Neural cell (in vitro differentiated cells): ENCODE results near the gene USP28. TPM values are rescaled to one million over a fixed set of nuclear protein-coding genes. Genes with fewer than 3 reads are reported as not detected.

Experiments used
- H2AFZ ChIP-seq: fragments of 200-600, 300-800 bp; sonication (generic), shearing (Covaris generic); 2 replicates; pipeline ENCODE4 v1.6.0; 2014; ENCODE audit warnings: low read depth, mild to moderate bottlenecking, antibody characterized with exemption, low read length, moderate library complexity
- H3F3A ChIP-seq: fragments of 200-600 bp; shearing (Covaris generic); 2 replicates; pipeline ENCODE4 v1.6.1; 2016; ENCODE audit warnings: mild to moderate bottlenecking, moderate library complexity, mixed read lengths, antibody characterized with exemption, low read length; ENCODE audit not compliant: insufficient read depth, poor library complexity, severe bottlenecking
- H3K27ac ChIP-seq: fragments of 200-600, 300-800 bp; sonication (generic), shearing (Covaris generic); 2 replicates; pipeline ENCODE4 v1.5.1; 2014; ENCODE audit warnings: mild to moderate bottlenecking, low read length, moderate library complexity
- H3K27me3 ChIP-seq: fragments of 300-800, 200-600 bp; sonication (generic), shearing (Covaris generic); 2 replicates; pipeline ENCODE4 v1.6.0; 2014; ENCODE audit warnings: mild to moderate bottlenecking, low read depth, low read length, moderate library complexity; ENCODE audit not compliant: insufficient read depth
- H3K36me3 ChIP-seq: fragments of 300-800, 200-600 bp; sonication (generic), shearing (Covaris generic); 2 replicates; pipeline ENCODE4 v1.5.1; 2014; ENCODE audit warnings: mild to moderate bottlenecking, antibody characterized with exemption, low read length, moderate library complexity; ENCODE audit not compliant: insufficient read depth
- H3K4me2 ChIP-seq: fragments of 300-800, 200-600 bp; sonication (generic), shearing (Covaris generic); 2 replicates; pipeline ENCODE4 v1.6.0; 2014; ENCODE audit warnings: mild to moderate bottlenecking, low read length
- H3K4me3 ChIP-seq: fragments of 300-800, 200-600 bp; sonication (generic), shearing (Covaris generic); 2 replicates; pipeline ENCODE4 v1.5.1; 2014; ENCODE audit warnings: mild to moderate bottlenecking, low read length, moderate library complexity
- H3K79me2 ChIP-seq: fragments of 200-600 bp; shearing (Covaris generic); replicated peaks from 2 replicates; pipeline ENCODE4 v1.6.0; 2014; ENCODE audit warnings: mild to moderate bottlenecking, low read length, moderate library complexity; ENCODE audit not compliant: insufficient read depth
- H3K9ac ChIP-seq: fragments of 300-800, 200-600 bp; sonication (generic), shearing (Covaris generic); 2 replicates; pipeline ENCODE4 v1.6.1; 2016; ENCODE audit warnings: mild to moderate bottlenecking, low read length, mixed read lengths
- H3K9me2 ChIP-seq: fragments of 200-600 bp; shearing (Covaris generic); 2 replicates; pipeline ENCODE4 v1.6.1; 2016; ENCODE audit warnings: mild to moderate bottlenecking, low read length, mixed read lengths; ENCODE audit not compliant: insufficient read depth
- H3K9me3 ChIP-seq: fragments of 200-600, 300-800 bp; sonication (generic), shearing (Covaris generic); 2 replicates; pipeline ENCODE4 v1.6.1; 2016; ENCODE audit warnings: mild to moderate bottlenecking, mixed run types, low read length, moderate library complexity, mixed read lengths
- H4K20me1 ChIP-seq: fragments of 200-600 bp; shearing (Covaris generic); 2 replicates; pipeline ENCODE4 v1.6.1; 2016; ENCODE audit warnings: mild to moderate bottlenecking, mixed run types; ENCODE audit not compliant: insufficient read depth
- EP300 ChIP-seq: fragments of 450-650 bp; conservative IDR thresholded peaks from 2 replicates; pipeline ENCODE4 v1.6.1; 2014; ENCODE audit warnings: antibody characterized with exemption, mild to moderate bottlenecking, moderate library complexity; ENCODE audit not compliant: poor library complexity, severe bottlenecking
- EZH2 ChIP-seq: fragments of 200-600, 300-800 bp; shearing (Covaris generic), sonication (generic); IDR thresholded peaks from 2 replicates; pipeline ENCODE4 v1.6.1; 2014; ENCODE audit warnings: antibody characterized with exemption, low read length, borderline replicate concordance, mild to moderate bottlenecking; ENCODE audit not compliant: insufficient read depth, poor library complexity, severe bottlenecking
- MXI1 ChIP-seq: fragments of 450-650 bp; conservative IDR thresholded peaks from 2 replicates; pipeline ENCODE4 v1.6.1; 2014; ENCODE audit warnings: antibody characterized with exemption, mild to moderate bottlenecking; ENCODE audit not compliant: poor library complexity, severe bottlenecking
- POLR2AphosphoS5 ChIP-seq: IDR thresholded peaks from 2 replicates; pipeline ENCODE4 v1.6.1; 2012
- RAD21 ChIP-seq: fragments of 450-650 bp; conservative IDR thresholded peaks from 2 replicates; pipeline ENCODE4 v1.6.1; 2014; ENCODE audit warnings: antibody characterized with exemption, mild to moderate bottlenecking, moderate library complexity
- SMC3 ChIP-seq: fragments of 450-650 bp; conservative IDR thresholded peaks from 2 replicates; pipeline ENCODE4 v1.6.1; 2014; ENCODE audit warnings: antibody characterized with exemption, mild to moderate bottlenecking, moderate library complexity; ENCODE audit not compliant: poor library complexity
- TAF1 ChIP-seq: IDR thresholded peaks from 2 replicates; pipeline ENCODE4 v1.6.1; 2012; ENCODE audit warnings: low read depth
- polyA plus RNA-seq: library from polyadenylated mRNA; depleted of rRNA; stranded (reverse); fragments of >200 nt; gene quantifications from 2 replicates; pipeline ENCODE4 v1.2.3, GENCODE V29; 2014
- TF ChIP-seq, protein P1 (sequence below): fragments of 450-650 bp; IDR thresholded peaks from 2 replicates; pipeline ENCODE4 v1.5.1; 2014; ENCODE audit warnings: antibody characterized with exemption, mild to moderate bottlenecking, moderate library complexity; ENCODE audit not compliant: poor library complexity, severe bottlenecking
- TF ChIP-seq, protein P2 (sequence below): IDR thresholded peaks from 2 replicates; pipeline ENCODE4 v1.6.1; 2012; ENCODE audit warnings: borderline replicate concordance

The USP28 gene
- polyA plus RNA-seq, 1 donor from 2014 or later, result 16.0 TPM

DNA sequence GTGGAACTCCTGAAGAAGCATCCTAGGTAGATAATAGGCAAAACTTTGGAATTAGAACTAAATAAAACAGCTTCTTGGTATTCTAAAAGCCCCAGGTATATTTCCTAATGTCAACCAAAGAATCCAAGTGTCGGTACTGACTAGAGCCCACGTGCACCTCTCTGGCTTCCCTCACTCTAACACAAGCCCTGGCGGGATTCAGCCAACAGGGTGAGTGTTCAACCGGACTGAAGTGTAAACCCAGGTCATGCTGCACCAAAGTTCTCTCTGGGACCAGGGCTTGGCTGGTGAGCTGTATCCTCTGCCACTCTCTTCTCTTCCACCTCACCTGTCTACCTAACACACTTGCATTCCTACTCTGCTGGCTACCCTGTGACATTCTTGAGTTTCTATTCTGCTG is 40.1 kb downstream of the USP28 start:
- Histone ChIP-seq H3K79me2 (no peaks in the 10 kb centered on the region), H3K4me3 (no peak overlapping the region), H3K4me2 (no peak overlapping the region), H3K9me2 (no peaks in the 10 kb centered on the region), H3K9ac (no peak overlapping the region), H3K27me3 (no peaks in the 10 kb centered on the region), H3F3A (no peaks in the 10 kb centered on the region), H3K36me3 (no peaks in the 10 kb centered on the region), H3K9me3 (no peaks in the 10 kb centered on the region), H2AFZ (no peak overlapping the region), H3K27ac (no peak overlapping the region), H4K20me1 (no peaks in the 10 kb centered on the region)
- TF ChIP-seq MXI1 (no peak), POLR2AphosphoS5 (no peak), SMC3 (no peak), EP300 (no peak), TAF1 (no peak), EZH2 (no peak), RAD21 (no peak)
- TF ChIP-seq, protein P1, sequence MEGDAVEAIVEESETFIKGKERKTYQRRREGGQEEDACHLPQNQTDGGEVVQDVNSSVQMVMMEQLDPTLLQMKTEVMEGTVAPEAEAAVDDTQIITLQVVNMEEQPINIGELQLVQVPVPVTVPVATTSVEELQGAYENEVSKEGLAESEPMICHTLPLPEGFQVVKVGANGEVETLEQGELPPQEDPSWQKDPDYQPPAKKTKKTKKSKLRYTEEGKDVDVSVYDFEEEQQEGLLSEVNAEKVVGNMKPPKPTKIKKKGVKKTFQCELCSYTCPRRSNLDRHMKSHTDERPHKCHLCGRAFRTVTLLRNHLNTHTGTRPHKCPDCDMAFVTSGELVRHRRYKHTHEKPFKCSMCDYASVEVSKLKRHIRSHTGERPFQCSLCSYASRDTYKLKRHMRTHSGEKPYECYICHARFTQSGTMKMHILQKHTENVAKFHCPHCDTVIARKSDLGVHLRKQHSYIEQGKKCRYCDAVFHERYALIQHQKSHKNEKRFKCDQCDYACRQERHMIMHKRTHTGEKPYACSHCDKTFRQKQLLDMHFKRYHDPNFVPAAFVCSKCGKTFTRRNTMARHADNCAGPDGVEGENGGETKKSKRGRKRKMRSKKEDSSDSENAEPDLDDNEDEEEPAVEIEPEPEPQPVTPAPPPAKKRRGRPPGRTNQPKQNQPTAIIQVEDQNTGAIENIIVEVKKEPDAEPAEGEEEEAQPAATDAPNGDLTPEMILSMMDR, result no peak
- TF ChIP-seq, protein P2, sequence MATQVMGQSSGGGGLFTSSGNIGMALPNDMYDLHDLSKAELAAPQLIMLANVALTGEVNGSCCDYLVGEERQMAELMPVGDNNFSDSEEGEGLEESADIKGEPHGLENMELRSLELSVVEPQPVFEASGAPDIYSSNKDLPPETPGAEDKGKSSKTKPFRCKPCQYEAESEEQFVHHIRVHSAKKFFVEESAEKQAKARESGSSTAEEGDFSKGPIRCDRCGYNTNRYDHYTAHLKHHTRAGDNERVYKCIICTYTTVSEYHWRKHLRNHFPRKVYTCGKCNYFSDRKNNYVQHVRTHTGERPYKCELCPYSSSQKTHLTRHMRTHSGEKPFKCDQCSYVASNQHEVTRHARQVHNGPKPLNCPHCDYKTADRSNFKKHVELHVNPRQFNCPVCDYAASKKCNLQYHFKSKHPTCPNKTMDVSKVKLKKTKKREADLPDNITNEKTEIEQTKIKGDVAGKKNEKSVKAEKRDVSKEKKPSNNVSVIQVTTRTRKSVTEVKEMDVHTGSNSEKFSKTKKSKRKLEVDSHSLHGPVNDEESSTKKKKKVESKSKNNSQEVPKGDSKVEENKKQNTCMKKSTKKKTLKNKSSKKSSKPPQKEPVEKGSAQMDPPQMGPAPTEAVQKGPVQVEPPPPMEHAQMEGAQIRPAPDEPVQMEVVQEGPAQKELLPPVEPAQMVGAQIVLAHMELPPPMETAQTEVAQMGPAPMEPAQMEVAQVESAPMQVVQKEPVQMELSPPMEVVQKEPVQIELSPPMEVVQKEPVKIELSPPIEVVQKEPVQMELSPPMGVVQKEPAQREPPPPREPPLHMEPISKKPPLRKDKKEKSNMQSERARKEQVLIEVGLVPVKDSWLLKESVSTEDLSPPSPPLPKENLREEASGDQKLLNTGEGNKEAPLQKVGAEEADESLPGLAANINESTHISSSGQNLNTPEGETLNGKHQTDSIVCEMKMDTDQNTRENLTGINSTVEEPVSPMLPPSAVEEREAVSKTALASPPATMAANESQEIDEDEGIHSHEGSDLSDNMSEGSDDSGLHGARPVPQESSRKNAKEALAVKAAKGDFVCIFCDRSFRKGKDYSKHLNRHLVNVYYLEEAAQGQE, result no peak

DNA sequence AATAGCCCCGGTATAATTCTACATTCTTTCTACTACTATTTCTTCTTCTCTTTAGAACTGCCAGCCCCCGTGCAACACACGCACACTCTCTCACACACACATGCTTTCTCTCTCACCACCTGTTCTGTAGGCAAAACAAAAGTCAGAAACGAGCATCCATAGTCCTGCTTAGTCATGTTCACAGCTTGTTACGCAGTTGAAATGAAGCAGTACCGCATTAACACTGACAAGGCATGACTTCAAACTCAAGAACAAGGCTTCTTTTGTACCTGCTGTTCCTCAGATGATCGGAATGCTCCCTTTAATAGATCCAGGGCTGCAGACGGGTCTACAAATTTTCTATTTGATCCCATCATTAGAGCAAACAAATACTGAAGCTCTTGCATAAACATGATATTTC is 42.2 kb downstream of the USP28 start:
- TF ChIP-seq EZH2, result no peak
- no peak overlapping the region for H3K9ac ChIP-seq
- H2AFZ ChIP-seq, result no peak overlapping the region
- no peaks in the 10 kb centered on the region for H3K9me2 ChIP-seq
- H3K27ac ChIP-seq, result no peak overlapping the region
- H3K4me2 ChIP-seq, result no peak overlapping the region
- no peaks in the 10 kb centered on the region for H3F3A ChIP-seq
- no peaks in the 10 kb centered on the region for H3K79me2 ChIP-seq
- H4K20me1 ChIP-seq, result no peaks in the 10 kb centered on the region
- H3K9me3 ChIP-seq, result no peaks in the 10 kb centered on the region
- no peak overlapping the region for H3K4me3 ChIP-seq
- H3K36me3 ChIP-seq, result no peaks in the 10 kb centered on the region
- H3K27me3 ChIP-seq, result no peaks in the 10 kb centered on the region

DNA sequence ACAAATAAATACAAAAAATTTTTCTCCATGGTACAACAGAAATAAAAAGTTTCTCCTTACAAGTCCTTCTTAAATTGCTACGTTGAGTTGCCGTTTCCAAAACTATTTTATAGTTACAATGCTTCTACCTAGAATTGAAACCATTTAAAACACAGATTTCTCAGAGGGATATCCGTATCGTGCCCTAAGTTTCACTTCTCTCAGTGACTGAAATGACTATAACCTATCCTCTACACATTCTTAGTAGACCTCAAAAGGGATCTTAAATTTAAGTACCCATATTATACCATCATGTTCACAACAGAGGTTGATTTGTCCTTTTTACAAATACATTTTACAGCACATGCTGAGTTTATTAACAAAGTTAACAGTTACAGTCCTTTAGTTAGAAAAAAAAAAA is 44.1 kb downstream of the USP28 start:
- Histone ChIP-seq H3K27me3 (no peaks in the 10 kb centered on the region), H3K79me2 (no peaks in the 10 kb centered on the region), H4K20me1 (no peaks in the 10 kb centered on the region), H3K9me3 (no peaks in the 10 kb centered on the region), H2AFZ (no peak overlapping the region), H3K27ac (no peak overlapping the region), H3K36me3 (no peaks in the 10 kb centered on the region), H3F3A (no peaks in the 10 kb centered on the region), H3K4me3 (no peak overlapping the region), H3K4me2 (no peak overlapping the region), H3K9ac (no peak overlapping the region), H3K9me2 (no peaks in the 10 kb centered on the region)
- no peak for TF ChIP-seq EP300
- no peak for TF ChIP-seq POLR2AphosphoS5
- no peak for TF ChIP-seq SMC3
- no peak for TF ChIP-seq TAF1
- TF ChIP-seq, protein P1, result no peak
- TF ChIP-seq, protein P2, result no peak
- no peak for TF ChIP-seq EZH2
- TF ChIP-seq RAD21, result no peak
- TF ChIP-seq MXI1, result no peak
